ENCODE data around the gene MAP1B. TPM values are rescaled to one million over a fixed set of nuclear protein-coding genes. Genes with fewer than 3 reads are reported as not detected.
A peak's percentile ranks its signal among the peaks of the same experiment; 100 is the strongest.

Gene MAP1B
- total and polyA plus RNA-seq, 2 of the 4 experiments (the other 2 are of a cell fraction) = 41.1 to 183 TPM

DNA sequence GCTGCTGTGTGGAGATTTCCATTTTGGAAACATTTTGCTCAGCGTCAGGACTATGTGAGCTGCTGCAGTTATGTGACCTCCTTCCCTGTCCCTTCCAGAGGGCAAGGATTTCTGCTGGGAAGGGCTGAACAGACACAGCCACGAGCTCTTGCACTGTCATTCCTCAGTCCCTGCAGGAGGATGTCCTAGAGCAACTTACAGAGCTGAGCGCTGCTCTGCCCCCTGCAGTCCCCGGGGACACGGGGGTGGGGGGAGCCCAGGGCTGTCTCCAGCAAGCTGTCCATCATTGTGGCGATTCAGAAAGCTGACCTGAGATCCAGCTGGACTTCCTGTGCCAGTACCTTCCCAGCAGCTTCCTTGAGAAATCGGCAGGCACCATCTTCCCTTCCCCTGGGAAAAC is 28.0 kb upstream of the MAP1B start:
- no peaks in the 10 kb centered on the region for H4K20me1 ChIP-seq (ENCODE audit: insufficient read depth, low read length)
- no peak overlapping the region for H2BK20ac ChIP-seq (ENCODE audit: low read depth, low read length)
- dilution Hi-C loops (cut with HindIII; ENCODE audit: low sequenced_read_pairs, unreplicated experiment) = no loop called here
- whole genome bisulfite sequencing, 2 experiments (ENCODE audit: extremely low coverage in 2 of 2, insufficient read length in 1 of 2) = 0% methylated on average over 1 of the region's 7 CpGs; no CpG with 5 or more reads in 1 of the 2 experiments
- no peak overlapping the region for H3K4me3 ChIP-seq (ENCODE audit: insufficient read depth, low read depth, low read length)
- ATAC-seq (ENCODE audit: low read depth) (peak; percentile 71), DNase-seq (no peak)
- no peak overlapping the region for H3K27ac ChIP-seq (ENCODE audit: insufficient read depth, low read length)
- no peak overlapping the region for H4K5ac ChIP-seq (ENCODE audit: low read depth, low read length)
- H3K36me3 ChIP-seq (ENCODE audit: control insufficient read depth, insufficient read depth, low read length) = no peaks in the 10 kb centered on the region
- in situ Hi-C loops (cut with MboI; ENCODE audit: low sequenced_read_pairs) = no loop called here
- H2BK5ac ChIP-seq (ENCODE audit: low read depth, low read length, poor library complexity, severe bottlenecking) = no peak overlapping the region
- no peaks in the 10 kb centered on the region for H3K9me1 ChIP-seq (ENCODE audit: insufficient read depth, low read length)
- ChIA-PET CTCF (no interaction called here), POLR2A (ENCODE audit: unreplicated experiment) (no interaction called here)
- no peaks in the 10 kb centered on the region for H3K9me3 ChIP-seq (ENCODE audit: control insufficient read depth, insufficient read depth, low read length)
- peaks cover 15% of the 10 kb centered on the region for H3K27me3 ChIP-seq (ENCODE audit: control insufficient read depth, insufficient read depth, low read length)
- intact Hi-C loops (cut with micrococcal nuclease) = no loop called here
- 0 out of 2 replicates have a peak overlapping the region, but pooled peaks have one; percentile 46 for H3K23ac ChIP-seq (ENCODE audit: low read depth, low read length)
- TF ChIP-seq FOS (IDR thresholded peaks at IDR 0.05; ENCODE audit: low read depth, low read length) (no peak), NFE2L2 (IDR thresholded peaks at IDR 0.05; ENCODE audit: low read depth, low read length) (no peak), CEBPB (IDR thresholded peaks at IDR 0.05; ENCODE audit: low read depth, low read length) (no peak), RAD21 (IDR thresholded peaks at IDR 0.05; ENCODE audit: low read length) (no peak), POLR2A (IDR thresholded peaks at IDR 0.05; ENCODE audit: low read depth, low read length) (no peak), RFX5 (IDR thresholded peaks at IDR 0.05; ENCODE audit: low read depth, low read length) (no peak), MXI1 (IDR thresholded peaks at IDR 0.05; ENCODE audit: borderline replicate concordance, low read depth, low read length) (no peak), MAZ (IDR thresholded peaks at IDR 0.05; ENCODE audit: borderline replicate concordance, low read depth, low read length) (no peak), SMC3 (IDR thresholded peaks at IDR 0.05; ENCODE audit: low read depth, low read length) (no peak), CHD1 (IDR thresholded peaks at IDR 0.05; ENCODE audit: low read depth, low read length) (no peak)
- TF ChIP-seq, protein P1, sequence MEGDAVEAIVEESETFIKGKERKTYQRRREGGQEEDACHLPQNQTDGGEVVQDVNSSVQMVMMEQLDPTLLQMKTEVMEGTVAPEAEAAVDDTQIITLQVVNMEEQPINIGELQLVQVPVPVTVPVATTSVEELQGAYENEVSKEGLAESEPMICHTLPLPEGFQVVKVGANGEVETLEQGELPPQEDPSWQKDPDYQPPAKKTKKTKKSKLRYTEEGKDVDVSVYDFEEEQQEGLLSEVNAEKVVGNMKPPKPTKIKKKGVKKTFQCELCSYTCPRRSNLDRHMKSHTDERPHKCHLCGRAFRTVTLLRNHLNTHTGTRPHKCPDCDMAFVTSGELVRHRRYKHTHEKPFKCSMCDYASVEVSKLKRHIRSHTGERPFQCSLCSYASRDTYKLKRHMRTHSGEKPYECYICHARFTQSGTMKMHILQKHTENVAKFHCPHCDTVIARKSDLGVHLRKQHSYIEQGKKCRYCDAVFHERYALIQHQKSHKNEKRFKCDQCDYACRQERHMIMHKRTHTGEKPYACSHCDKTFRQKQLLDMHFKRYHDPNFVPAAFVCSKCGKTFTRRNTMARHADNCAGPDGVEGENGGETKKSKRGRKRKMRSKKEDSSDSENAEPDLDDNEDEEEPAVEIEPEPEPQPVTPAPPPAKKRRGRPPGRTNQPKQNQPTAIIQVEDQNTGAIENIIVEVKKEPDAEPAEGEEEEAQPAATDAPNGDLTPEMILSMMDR (conservative IDR thresholded peaks at IDR 0.05; ENCODE audit: low read depth, low read length) = no peak
- TF ChIP-seq, protein P2, sequence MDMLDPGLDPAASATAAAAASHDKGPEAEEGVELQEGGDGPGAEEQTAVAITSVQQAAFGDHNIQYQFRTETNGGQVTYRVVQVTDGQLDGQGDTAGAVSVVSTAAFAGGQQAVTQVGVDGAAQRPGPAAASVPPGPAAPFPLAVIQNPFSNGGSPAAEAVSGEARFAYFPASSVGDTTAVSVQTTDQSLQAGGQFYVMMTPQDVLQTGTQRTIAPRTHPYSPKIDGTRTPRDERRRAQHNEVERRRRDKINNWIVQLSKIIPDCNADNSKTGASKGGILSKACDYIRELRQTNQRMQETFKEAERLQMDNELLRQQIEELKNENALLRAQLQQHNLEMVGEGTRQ (IDR thresholded peaks at IDR 0.05; ENCODE audit: low read depth, low read length) = no peak
- TF ChIP-seq, protein P3, sequence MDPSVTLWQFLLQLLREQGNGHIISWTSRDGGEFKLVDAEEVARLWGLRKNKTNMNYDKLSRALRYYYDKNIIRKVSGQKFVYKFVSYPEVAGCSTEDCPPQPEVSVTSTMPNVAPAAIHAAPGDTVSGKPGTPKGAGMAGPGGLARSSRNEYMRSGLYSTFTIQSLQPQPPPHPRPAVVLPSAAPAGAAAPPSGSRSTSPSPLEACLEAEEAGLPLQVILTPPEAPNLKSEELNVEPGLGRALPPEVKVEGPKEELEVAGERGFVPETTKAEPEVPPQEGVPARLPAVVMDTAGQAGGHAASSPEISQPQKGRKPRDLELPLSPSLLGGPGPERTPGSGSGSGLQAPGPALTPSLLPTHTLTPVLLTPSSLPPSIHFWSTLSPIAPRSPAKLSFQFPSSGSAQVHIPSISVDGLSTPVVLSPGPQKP (IDR thresholded peaks at IDR 0.05; ENCODE audit: borderline replicate concordance, low read depth, low read length) = no peak
- BruUV-seq (replicated peaks) = no TSS peak
- peak overlapping the region; percentile 29; the same call in 1 of the 2 replicates for H3K9ac ChIP-seq (ENCODE audit: low read depth, low read length)
- no peaks in the 10 kb centered on the region for H3K4me1 ChIP-seq (ENCODE audit: control insufficient read depth, insufficient read depth, low read length)
- H4K8ac ChIP-seq (ENCODE audit: low read depth in 2 of 2, low read length in 2 of 2) = no peak overlapping the region
- H3K79me1 ChIP-seq (ENCODE audit: low read depth in 1 of 2, low read length in 2 of 2) = no peaks in the 10 kb centered on the region
- no peak overlapping the region for H3K4ac ChIP-seq (ENCODE audit: low read depth, low read length)
- H3K18ac ChIP-seq (ENCODE audit: low read depth, low read length) = no peak overlapping the region
- H4K91ac ChIP-seq (ENCODE audit: insufficient read depth, low read depth, low read length) = no peak overlapping the region
- H2AK9ac ChIP-seq (replicated peaks; ENCODE audit: low read depth, low read length, poor library complexity) = peak overlapping the region; percentile 74
- H2BK15ac ChIP-seq (ENCODE audit: low read depth, low read length) = no peak overlapping the region; the same call in 2 of the 3 replicates
- H3K4me2 ChIP-seq (ENCODE audit: low read depth, low read length) = peak overlapping the region; percentile 50; the same call in 1 of the 2 replicates
- no peak overlapping the region for H3K14ac ChIP-seq (replicated peaks; ENCODE audit: low read depth, low read length)
- peak overlapping the region; percentile 85 for H2AFZ ChIP-seq (replicated peaks; ENCODE audit: low read length, poor library complexity)
- H3K56ac ChIP-seq (ENCODE audit: extremely low read depth, insufficient read depth, low read length) = no peak overlapping the region
- no peak overlapping the region for H2AK5ac ChIP-seq (ENCODE audit: low read depth, low read length)
- no peak overlapping the region for H2BK120ac ChIP-seq (ENCODE audit: low read depth, low read length)
